GM21381 (cell line): Measurements from ENCODE around the gene LOXL3.
"Not testable (repeated sequence)": the region's sequence is repeated elsewhere in the genome, so short reads cannot be mapped to it uniquely, and the experiment has no call there.

Experiments used
- ATAC-seq: cut with Tn5 transposase; IDR thresholded peaks from one replicate; pipeline ENCODE4 v1.9.1; 2021; ENCODE audit warnings: mild to moderate bottlenecking, moderate library complexity; ENCODE audit not compliant: unreplicated experiment

The LOXL3 gene

DNA sequence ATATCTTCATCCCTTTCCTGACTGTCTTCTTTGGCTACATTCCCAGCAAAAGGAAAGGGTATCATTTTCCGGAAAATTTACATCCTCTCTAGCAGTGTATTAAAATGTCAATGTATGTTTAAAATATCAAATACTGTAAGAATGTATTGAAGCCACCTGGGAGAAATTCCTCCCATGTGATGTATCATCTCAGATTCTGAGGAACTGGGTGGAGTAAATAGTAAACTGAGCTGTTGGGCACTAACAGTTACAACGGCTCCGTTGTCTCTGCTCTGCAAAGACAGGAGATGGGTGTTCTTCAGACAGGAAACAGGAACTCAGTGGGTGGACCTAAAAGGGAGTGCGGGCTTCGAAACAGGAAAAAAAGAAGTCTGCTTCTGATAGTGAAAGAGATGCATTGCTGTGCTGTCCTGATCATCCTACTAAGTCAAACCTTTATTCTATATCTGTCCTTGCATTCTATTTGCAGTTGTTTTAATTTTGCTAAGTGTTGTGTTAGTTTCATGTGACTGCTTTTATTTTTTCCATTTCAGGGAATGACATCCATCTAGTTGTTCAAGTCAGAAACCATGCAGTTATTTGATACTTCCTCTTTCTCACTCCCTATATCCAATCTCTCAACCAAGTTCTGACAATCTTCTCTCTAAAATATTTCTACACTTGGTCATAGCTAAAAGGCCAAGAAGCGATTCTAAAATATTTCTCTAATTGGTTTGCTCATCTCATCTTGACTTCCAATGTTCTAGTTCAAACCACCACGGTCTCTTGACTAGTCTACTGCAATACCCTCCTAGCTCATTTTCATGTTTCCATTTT is 20.2 kb upstream of the LOXL3 start:
- peak; percentile 48 for ATAC-seq

DNA sequence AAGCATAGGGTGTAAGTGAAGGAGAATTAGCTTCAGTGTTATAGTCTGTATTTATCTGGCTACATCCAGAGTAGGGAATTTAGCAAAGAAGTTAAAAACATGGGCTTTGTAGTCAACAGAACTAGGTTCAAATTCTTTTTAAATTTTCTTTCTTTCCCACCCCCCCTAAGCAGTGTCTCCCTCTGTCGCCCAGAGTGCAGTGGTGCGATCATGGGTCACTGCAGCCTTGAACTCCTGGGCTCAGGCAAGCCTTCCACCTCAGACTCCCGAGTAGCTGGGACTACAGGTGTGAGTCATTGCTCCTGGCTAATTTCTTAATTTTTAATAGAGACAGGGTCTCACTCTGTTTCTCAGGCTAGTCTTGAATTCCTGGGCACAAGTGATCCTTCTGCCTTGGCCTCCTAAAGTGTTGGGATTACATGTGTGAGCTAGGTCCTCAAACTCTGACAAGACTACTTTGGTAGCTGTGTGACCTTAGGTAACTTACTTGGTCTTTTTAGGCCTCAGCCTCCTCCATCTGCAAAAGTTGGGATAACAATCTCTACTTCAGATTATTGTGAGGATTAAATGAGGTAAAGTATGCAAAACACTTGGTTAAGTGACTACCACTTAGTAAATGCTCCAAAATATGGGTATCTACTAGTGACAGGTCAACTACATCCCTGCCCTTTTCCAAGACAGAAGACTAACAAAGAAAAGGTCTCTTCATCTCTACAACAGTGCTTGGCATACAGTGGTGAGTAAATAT is 18.6 kb upstream of the LOXL3 start:
- ATAC-seq = no peak

DNA sequence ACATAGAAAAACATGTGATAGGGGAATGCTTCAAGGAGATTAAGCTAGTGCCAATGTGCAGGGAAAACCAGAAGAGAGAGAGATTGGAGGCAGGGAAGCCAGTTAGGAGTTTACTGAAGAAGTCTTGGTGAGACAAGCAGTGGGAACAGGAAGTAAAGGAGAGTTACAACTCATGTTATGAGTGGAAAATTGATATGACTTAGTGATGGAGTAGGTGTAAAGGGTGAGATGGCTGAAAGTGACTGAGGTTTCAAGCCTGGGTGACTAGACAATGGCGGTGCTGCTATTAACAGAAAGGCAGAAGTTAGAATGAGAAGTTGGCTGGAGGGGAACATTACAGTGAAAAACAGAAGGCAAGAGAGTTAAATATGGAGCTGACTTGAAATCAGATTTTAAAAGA is 17.3 kb upstream of the LOXL3 start:
- peak; percentile 68 for ATAC-seq

DNA sequence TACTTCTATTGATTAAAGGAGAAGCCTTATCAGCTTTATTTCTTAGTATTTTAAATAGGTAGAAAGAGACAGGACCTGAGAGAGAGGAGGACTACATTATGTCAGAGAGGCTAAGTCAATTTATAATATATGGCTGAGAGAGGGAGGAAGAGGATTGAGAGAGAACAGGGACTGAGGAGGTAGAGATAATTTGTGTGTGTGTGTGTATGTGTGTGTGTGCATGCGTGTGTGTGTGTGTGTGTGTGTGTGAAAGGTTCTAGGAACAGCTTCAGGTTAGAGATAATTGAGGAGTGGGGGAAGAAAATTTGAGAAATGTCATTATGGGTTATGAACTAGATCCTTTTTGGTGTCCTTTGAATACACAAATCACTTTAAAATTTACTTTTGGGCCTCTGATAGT is 15.9 kb upstream of the LOXL3 start:
- ATAC-seq = no peak

DNA sequence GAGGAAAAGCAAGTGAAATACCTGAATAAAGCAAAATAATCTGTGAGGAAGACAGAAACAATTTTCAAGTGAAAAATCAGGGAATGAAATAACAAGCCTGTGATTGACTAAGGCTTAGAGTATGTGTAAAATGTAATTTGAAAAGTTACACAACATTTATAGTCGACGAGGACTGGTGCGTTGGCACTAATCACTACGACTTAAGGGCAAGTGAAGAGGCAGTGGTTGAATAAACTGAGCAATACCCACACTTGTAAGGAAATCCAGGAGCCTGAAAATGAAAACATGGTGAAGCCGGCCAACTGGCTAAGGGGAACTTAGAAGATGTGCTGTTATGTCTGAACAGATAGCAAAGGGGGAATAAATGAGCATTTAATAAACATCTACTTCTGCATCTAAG is 14.1 kb upstream of the LOXL3 start:
- no peak for ATAC-seq

DNA sequence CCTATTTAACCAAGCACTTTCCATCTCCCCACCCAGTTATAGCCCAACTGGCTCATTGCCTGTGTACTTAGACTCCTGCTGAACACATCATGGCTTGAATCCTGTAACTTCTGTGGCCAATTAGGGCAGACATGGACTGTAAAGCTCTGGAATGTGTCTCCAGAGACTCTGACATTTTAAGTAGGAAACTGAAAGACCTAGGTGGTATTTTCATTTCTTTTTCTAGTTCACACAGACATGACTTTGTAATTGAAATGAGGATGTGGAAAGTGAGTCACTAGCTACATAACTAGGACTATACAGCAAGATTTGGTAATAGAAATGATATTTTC is 13.0 kb upstream of the LOXL3 start:
- no peak for ATAC-seq

DNA sequence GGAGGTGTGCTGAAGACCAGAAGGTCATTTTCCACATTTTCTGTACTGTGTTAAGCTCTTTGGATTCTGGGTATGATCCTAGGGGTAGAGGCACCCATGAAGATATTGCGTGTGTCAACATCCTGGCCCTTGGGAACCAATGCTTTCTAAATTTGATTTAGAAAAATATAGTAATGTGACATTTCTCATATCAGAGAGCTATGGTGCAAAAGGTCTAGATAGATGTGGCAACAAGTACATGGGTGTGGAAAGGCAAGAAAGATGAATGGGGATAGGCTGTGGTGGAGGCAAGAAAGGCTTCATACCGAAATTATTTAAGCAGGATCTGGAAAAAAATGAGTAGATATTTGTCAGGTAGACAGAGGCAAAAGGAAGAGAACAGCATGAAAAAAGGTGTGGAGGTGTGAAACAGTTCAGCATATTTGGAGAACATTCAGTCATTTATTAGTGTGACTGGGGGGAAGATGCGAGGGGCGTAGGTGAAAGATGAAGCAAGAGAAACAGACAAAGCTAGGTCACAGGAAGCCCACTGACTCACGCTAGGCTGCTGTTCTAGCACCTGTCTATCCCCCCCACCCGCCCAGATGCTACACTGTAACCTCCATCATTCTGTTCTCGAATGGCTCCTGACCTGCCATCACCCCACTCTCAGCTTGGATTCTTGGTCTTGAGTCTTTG is 12.5 kb upstream of the LOXL3 start:
- ATAC-seq = no peak

DNA sequence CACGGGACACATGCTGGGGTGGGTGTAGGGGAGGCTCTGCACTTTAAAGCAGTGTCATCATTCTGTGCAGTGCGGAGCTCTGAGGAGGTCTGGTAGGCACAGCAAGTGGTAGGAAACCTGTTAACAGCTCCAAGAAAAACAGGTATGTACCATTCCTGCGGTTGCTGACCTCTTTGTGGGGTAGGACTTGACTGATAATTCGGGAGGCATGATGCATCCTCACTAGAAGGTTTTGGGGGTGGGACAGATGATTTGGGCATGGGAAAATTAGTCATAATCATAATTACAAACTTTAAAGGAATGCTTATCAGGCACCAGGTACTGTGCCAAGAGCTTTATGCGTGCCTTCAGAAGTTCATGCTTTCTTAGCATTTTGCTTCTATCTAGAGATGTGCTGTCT is 10.5 kb upstream of the LOXL3 start:
- ATAC-seq = no peak

DNA sequence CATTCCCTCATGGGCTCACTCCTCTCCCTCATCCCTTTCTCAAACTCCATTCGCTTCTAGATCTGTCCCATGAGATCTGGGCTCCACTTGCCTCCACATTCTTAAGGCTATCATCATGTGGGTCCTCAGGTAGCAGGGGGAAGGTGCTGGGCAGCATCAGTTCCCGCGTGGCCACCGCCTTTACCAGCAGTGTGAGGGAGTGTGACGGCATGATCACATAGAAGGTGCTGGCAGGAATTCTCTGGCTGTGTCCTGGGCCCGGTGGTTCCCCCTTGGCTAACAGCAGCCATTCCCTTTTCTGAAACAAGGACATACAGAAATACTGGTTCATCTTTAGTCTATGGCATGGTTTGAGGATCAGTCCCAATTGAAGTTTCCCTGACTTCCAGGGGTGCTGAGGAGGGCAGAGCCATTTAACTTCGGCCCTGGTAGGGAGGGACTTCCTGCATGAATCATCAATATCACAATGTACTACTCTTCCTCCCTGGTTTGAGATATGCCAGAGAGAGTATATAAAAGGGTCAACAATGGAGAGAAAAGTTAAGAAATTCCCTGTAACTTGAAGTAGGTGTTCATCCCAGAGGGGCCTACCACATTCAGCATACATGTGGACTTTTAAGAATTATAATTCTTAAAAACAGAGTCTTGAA is 8.5 kb upstream of the LOXL3 start:
- ATAC-seq = no peak

DNA sequence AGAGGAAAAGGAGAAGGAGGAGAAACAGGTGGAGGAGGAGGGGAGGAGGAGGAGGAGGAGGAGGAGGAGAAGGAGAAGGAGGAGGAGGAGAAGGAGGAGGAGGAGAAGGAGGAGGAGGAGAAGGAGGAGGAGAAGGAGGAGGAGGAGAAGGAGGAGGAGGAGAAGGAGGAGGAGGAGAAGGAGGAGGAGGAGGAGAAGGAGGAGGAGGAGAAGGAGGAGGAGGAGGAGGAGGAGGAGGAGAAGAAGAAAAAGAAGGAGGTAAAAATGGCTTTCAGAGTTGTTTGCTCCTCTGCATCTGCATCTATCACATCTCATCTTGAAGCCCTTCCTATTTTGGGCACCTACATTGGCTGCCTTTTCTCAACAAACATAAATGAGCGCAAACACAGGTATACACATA is 7.3 kb upstream of the LOXL3 start:
- not testable (repeated sequence) for ATAC-seq

DNA sequence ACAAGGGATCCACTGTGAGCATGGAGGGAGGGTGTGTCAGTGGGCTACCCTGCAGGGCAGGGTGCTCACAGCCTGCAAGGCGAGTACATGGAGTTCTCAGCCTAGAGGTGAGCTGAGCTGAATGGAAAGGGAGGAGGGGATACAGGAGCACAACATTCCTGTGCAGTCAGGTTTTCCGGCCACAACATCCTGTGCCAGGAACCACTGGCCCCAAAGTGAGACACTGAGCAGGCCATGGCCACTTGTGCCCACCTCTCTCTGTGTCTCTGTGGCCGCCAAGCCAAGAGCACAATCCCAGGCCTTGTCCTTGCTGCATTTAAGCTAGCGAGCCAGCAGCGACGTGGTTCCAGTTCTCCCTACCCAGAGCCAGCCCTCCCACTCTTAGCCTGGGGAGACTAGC is 6.8 kb upstream of the LOXL3 start:
- no peak for ATAC-seq

DNA sequence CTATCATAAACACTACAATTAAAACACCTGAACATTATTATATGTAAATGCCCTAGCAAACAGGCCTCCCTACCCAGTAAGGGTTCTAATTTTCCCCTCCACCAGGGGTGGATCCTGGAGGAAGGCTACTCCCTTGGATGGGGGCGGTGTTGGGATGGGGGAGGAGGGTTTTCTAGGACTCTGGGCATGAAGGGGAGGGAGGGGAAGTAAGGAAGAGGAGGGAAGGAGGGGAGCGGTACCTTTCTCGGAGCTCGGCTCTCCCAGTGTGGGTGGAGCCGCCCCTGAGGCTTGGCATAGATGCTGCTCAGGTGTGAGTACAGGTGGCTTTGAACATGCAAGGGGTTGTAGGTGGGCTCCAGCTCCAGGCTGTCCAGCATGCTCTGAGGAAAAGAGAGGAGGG is 6.2 kb upstream of the LOXL3 start:
- no peak for ATAC-seq

DNA sequence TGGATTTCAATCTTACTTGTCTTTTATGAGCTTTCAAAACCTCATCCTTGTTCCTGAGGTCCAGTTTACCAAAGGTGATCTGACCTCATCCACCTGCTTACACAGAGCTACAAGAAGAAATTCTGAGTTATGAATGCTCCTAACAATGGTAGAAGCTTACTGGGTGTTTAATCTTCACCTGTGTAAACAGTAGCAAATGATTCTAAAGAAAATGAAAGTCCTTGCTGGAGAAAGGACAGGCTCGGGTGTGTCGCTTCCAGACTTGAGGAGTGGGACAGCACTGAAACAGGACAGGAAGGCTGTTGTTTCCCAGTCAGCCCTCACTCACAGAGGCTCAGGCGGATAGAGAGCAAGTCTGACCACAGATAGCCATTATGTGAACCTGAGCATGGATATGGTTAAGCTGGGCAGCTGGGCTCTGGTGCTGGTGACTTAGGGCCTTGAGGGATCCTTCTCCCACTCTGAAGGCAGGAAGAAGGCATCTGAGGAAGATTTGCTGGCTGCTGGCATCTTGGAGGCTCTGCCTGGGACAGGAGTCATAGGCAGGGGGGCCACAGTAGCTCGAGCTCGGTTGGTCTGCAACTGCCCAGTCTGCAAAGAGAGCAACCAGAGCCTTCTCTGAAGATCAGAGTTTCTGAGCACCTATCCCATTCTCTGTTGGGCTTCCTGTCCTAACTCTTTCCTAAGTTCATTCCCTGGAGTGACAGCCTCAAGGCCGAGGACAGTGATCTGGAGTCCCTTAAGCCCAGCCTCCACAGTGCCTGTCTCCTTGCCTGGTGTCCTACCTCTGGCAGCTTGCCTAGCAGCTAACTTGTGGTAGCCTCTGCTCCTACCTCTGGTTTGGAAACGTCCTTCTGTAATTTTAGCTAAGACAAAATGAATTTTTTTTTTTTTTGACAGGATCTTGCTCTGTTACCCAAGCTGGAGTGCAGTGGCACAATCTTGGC is 4.8 kb upstream of the LOXL3 start:
- no peak for ATAC-seq

DNA sequence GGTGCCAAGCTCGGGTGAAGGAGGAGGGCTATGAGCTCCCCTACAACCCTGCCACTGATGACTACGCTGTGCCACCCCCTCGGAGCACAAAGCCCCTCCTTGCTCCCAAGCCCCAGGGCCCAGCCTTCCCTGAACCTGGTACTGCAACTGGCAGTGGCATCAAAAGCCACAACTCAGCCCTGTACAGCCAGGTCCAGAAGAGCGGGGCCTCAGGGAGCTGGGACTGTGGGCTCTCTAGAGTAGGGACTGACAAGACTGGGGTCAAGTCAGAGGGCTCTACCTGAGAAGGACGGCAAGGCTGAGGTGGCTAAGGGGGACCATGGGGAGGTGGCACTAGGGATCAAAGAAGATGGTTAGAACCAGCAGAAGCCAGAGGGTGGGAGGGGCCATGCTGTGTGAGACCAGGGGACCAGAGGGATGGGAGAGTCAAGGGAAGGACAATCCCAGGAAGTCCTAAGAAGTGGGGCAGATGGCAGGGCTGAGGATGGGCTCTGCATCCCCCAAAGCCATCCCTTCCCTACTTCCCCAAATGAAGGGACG is 3.2 kb upstream of the LOXL3 start:
- no peak for ATAC-seq

DNA sequence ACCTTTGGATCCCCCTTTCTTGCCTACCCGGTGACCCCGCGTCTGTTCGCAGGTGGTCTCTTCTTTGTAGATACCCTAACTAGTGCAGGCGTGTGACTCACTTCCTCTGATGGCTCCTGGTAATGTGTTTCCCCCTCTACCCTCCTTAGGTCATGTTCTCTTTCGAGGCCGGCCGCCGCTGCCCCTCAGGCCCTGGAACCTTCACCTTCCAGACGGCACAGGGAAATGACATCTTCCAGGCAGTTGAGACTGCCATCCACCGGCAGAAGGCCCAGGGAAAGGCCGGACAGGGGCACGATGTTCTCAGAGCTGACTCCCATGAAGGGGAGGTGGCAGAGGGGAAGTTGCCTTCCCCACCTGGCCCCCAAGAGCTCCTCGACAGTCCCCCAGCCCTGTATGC is 2.4 kb upstream of the LOXL3 start:
- no peak for ATAC-seq

DNA sequence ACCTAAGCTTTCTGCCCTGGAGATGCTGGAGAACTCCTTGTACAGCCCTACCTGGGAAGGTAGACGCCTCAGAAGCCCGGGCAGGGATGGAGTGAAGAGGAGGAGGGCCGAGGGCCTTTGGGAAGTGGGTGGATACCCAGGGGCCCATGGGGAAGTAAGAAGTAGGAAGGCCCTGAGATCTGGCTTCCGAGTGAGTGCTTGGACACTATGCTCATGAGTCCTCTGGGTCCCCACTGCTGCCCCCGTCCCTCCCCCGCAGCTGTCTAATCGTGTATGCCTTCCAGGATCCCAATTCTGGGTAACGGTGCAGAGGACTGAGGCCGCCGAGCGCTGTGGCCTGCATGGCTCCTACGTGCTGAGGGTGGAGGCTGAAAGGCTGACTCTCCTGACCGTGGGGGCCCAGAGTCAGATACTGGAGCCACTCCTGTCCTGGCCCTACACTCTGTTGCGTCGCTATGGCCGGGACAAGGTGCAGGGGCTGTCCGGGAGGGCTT is 1.9 kb upstream of the LOXL3 start:
- ATAC-seq = no peak

DNA sequence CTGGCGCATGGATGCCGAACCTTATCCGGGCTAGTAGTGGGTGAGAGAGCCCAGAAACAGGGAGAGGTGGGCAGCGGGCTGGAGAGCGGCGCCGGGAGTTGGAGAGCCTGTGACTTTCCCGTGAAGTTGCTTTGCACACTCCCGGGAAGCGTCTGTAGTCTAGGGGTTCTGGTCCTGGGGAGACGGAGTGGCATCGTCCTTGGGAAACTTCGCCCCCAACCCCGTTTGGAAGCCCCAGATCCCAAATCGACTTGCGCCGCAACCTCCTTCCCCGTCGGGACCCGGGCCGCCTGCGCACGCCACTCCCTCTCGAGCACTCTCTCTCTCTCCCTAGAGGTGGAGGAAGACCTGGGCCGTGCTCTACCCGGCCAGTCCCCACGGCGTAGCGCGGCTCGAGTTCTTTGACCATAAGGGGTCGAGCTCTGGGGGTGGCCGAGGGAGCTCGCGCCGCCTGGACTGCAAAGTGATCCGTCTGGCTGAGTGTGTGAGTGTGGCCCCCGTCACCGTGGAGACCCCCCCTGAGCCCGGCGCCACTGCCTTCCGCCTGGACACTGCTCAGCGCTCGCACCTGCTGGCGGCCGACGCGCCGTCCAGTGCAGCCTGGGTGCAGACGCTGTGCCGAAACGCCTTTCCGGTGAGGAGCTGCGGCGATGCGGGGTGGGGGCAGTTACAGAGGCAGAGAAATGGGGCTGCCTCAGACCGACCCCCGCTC is 1.2 kb upstream of the LOXL3 start:
- peak; percentile 32 for ATAC-seq

DNA sequence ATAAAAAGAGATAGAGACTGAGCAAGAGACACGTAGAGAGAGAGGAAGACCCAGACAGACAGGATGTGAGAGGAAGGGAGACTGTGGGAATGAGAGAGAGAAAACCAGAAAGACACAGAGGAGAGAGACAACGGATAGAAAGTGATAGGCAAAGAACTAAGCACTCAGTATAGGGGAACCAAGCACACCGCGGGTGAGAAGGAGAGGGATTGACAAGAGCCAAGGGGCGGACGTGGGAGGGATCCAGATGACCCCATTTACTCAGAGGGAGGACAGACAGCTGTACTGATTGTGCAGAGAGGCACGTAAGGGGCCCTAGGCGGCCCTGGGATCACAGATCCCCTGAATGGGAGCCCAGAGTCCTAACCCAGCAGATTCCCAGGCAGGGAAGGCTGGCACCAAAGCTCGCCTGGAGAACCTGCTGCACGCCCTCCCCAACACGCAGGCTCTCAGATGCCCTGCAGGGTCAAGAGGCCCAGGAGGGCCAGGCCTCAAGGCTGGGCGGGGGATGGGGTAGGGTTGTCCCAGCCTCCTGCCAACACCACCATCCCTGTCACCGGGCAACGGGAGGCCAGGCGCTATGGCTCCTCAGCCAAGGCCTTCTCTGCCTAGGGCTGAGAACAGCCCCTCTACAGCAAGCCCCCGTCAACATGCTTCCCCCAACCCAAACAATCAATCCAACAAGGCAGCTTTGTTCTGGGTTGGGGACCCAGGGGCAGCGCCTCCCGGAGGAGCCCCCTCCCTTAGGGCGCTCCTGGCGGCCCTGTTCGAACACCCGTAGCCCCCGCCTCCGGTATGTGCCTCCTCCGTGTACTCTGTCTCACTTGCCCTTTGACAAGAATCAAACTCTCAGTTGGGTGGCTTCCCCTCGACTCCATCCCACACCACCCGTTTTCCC is 579 bp downstream of the LOXL3 start:
- no peak for ATAC-seq
